GM12878 (cell line): Measurements from ENCODE around the gene PIGZ. TPM values are rescaled to one million over a fixed set of nuclear protein-coding genes. Genes with fewer than 3 reads are reported as not detected.

Source experiments
- ATAC-seq: fragments of 200-7000 bp; cut with Tn5 transposase; 3 replicates; pipeline ENCODE4 v1.9.1; 2020; ENCODE audit warnings: mild to moderate bottlenecking, moderate library complexity
- BruUV-seq: library from RNA; stranded (reverse); fragments of 400-500 nt; replicated peaks from 2 replicates; lab custom pipeline; 2021; lab: Mats Ljungman, UMichigan
- CTCF ChIA-PET: fragments of 300-600 bp; sonication (Branson Sonifier 250); formaldehyde crosslinking; extraction: SDS; loops from one replicate; lab custom pipeline; 2021; ENCODE audit warnings: inconsistent platforms; lab: Yijun Ruan, JAX
- POLR2A ChIA-PET: fragments of 350-600 bp; formaldehyde crosslinking; extraction: SDS; loops from one replicate; lab custom pipeline; 2021; ENCODE audit warnings: inconsistent platforms; lab: Charles Lee
- RAD21 ChIA-PET: fragments of 300-600 bp; sonication (Branson Sonifier 250); formaldehyde crosslinking; loops from one replicate; lab custom pipeline; 2023; ENCODE audit warnings: antibody characterized with exemption; ENCODE audit not compliant: unreplicated experiment; lab: Charles Lee
- SMC1A ChIA-PET: fragments of 300-600 bp; sonication (Branson Sonifier 250); formaldehyde crosslinking; loops from one replicate; lab custom pipeline; 2023; ENCODE audit not compliant: unreplicated experiment, uncharacterized antibody; lab: Charles Lee
- DNase-seq: peaks from one replicate; pipeline ENCODE4 v3.0.0-alpha.2; 2011; ENCODE audit warnings: low read depth, low spot score
- FAIRE-seq: peaks from 3 replicates; lab custom pipeline; 2011; peaks lifted over from hg19 to GRCh38; lab: Jason Lieb, UNC
- H2AFZ ChIP-seq: 2 replicates; pipeline ENCODE4 v1.6.0; 2011; ENCODE audit warnings: low read depth, low read length, control low read depth; ENCODE audit not compliant: control insufficient read depth
- H3K27ac ChIP-seq: 2 replicates; pipeline ENCODE4 v1.5.1; 2011; ENCODE audit warnings: control low read depth; ENCODE audit not compliant: control insufficient read depth, insufficient read depth
- H3K27me3 ChIP-seq, 2 experiments: replicated peaks in 1 of 2; 2 replicates each; pipeline versions ENCODE4 v1.6.0 to v1.6.1; 2011; ENCODE audit warnings: low read length in 1 of 2; ENCODE audit not compliant: control insufficient read depth in 2 of 2, insufficient read depth in 2 of 2
- H3K36me3 ChIP-seq, 2 experiments: 2 replicates each; pipeline ENCODE4 v1.5.1; 2011; ENCODE audit warnings: low read length in 1 of 2; ENCODE audit not compliant: control insufficient read depth in 2 of 2, insufficient read depth in 2 of 2
- H3K4me1 ChIP-seq: 2 replicates; pipeline ENCODE4 v1.6.1; 2011; ENCODE audit warnings: mild to moderate bottlenecking, low read length, moderate library complexity, mixed read lengths; ENCODE audit not compliant: control insufficient read depth, insufficient read depth
- H3K4me2 ChIP-seq: 2 replicates; pipeline ENCODE4 v1.6.0; 2011; ENCODE audit warnings: control low read depth; ENCODE audit not compliant: control insufficient read depth, insufficient read depth
- H3K4me3 ChIP-seq: fragments of 200-600 bp; sonication (generic); 2 replicates; pipeline ENCODE4 v1.5.1; 2016
- H3K79me2 ChIP-seq: 2 replicates; pipeline ENCODE4 v1.6.0; 2011; ENCODE audit warnings: low read length; ENCODE audit not compliant: control insufficient read depth, insufficient read depth
- H3K9ac ChIP-seq: 2 replicates; pipeline ENCODE4 v1.8.0; 2011; ENCODE audit warnings: low read length, control low read depth, mixed read lengths; ENCODE audit not compliant: control insufficient read depth, insufficient read depth
- H3K9me3 ChIP-seq: replicated peaks from 3 replicates; pipeline ENCODE4 v1.5.1; 2011; ENCODE audit warnings: mild to moderate bottlenecking, low read length; ENCODE audit not compliant: control insufficient read depth, insufficient read depth
- H4K20me1 ChIP-seq: 2 replicates; pipeline ENCODE4 v1.6.0; 2011; ENCODE audit not compliant: control insufficient read depth, insufficient read depth
- ATF7 ChIP-seq: fragments of 450-650 bp; IDR thresholded peaks from 2 replicates; pipeline ENCODE4 v1.6.1; 2016; ENCODE audit warnings: low read depth, mild to moderate bottlenecking
- BHLHE40 ChIP-seq, 2 experiments: fragments of 450-650 bp in 1 of 2; IDR thresholded peaks; 2 replicates each; pipeline ENCODE4 v1.6.1; 2011 to 2017; ENCODE audit warnings: low read depth in 2 of 2, borderline replicate concordance in 1 of 2, improper control_type of control experiment in 1 of 2, low read length in 1 of 2, mild to moderate bottlenecking in 1 of 2
- CHD1 ChIP-seq: IDR thresholded peaks from 2 replicates; pipeline ENCODE4 v1.6.1; 2012; ENCODE audit warnings: low read depth, low read length, improper control_type of control experiment
- CREB1 ChIP-seq: IDR thresholded peaks from 2 replicates; pipeline ENCODE4 v1.6.1; 2012; ENCODE audit warnings: low read depth, mild to moderate bottlenecking, inconsistent platforms
- EGR1 ChIP-seq, 2 experiments: IDR thresholded peaks; 1 replicate in 1 of 2; 2 replicates in 1 of 2; pipeline ENCODE4 v1.6.1; 2011 to 2012; ENCODE audit warnings: low read depth in 2 of 2, low read length in 2 of 2, borderline replicate concordance in 1 of 2, mild to moderate bottlenecking in 1 of 2, moderate library complexity in 1 of 2
- EP300 ChIP-seq, 2 experiments: fragments of 150-350 bp in 1 of 2; IDR thresholded peaks; 2 replicates each; pipeline ENCODE4 v1.6.1; 2011 to 2012; ENCODE audit warnings: low read depth in 2 of 2, low read length in 2 of 2, borderline replicate concordance in 1 of 2, improper control_type of control experiment in 1 of 2, inconsistent platforms in 1 of 2; ENCODE audit not compliant: control insufficient read depth in 1 of 2
- FOXM1 ChIP-seq: IDR thresholded peaks from 2 replicates; pipeline ENCODE4 v1.6.1; 2012; ENCODE audit warnings: low read depth, mild to moderate bottlenecking, inconsistent platforms, low read length, moderate library complexity
- RELA ChIP-seq: fragments of 450-650 bp; IDR thresholded peaks from 2 replicates; pipeline ENCODE4 v1.8.0; 2014; ENCODE audit warnings: borderline replicate concordance; ENCODE audit not compliant: partially characterized antibody
- SRF ChIP-seq, 2 experiments: IDR thresholded peaks; 2 replicates each; pipeline ENCODE4 v1.6.1; 2011; ENCODE audit warnings: low read depth in 2 of 2, low read length in 2 of 2, mild to moderate bottlenecking in 1 of 2, moderate library complexity in 1 of 2
- YBX1 ChIP-seq: fragments of 450-650 bp; IDR thresholded peaks from 2 replicates; pipeline ENCODE4 v1.6.1; 2016; ENCODE audit warnings: antibody characterized with exemption
- WGBS: methylation state at CpG from one replicate; pipeline ENCODE4 v1.1.6; 2016; ENCODE audit warnings: low lambda C conversion rate; ENCODE audit not compliant: insufficient replicate concordance, insufficient coverage; ENCODE audit errors: missing lambda C conversion rate; 5-methylcytosine and 5-hydroxymethylcytosine counted together
- in situ Hi-C: fragments of 300-500 bp; cut with MboI; formaldehyde crosslinking; loops from 9 replicates; pipeline ENCODE4 v1.14.3; 2018; ENCODE audit warnings: mixed read lengths
- intact Hi-C: fragments of 100-400 bp; cut with micrococcal nuclease; formaldehyde crosslinking; loops from one replicate; pipeline ENCODE4 v1.14.2; 2022; ENCODE audit not compliant: unreplicated experiment
- polyA plus RNA-seq, 11 experiments: library from polyadenylated mRNA; depleted of rRNA in 4 of 11; unstranded in 6 of 11; stranded (reverse) in 5 of 11; fragments of >200 nt; fragmentation: Nextera tagmentation in 4 of 11; fragmentation: Illumina TruSeq in 1 of 11; extraction: Ambion mirVana in 4 of 11; extraction: Trizol in 1 of 11; gene quantifications; 1 replicate in 1 of 11; 2 replicates in 10 of 11; pipeline versions ENCODE4 v1.2.1 to v1.2.3, GENCODE V29; 2011 to 2016; ENCODE audit warnings: inconsistent platforms in 2 of 11, missing spikeins in 2 of 11, low read depth in 1 of 11
- total RNA-seq, 4 experiments: library from RNA; depleted of rRNA in 3 of 4; stranded (reverse); fragments of >200 nt in 3 of 4; fragmentation: Illumina TruSeq in 1 of 4; extraction: Trizol in 1 of 4; gene quantifications; 2 replicates each; pipeline versions ENCODE4 v1.2.1 to v1.2.3, GENCODE V29; 2013 to 2021
- TF ChIP-seq, protein P1 (sequence below): fragments of 150-350 bp; IDR thresholded peaks from 2 replicates; pipeline ENCODE4 v1.6.1; 2014; ENCODE audit warnings: mild to moderate bottlenecking, low read depth, low read length
- TF ChIP-seq, protein P2 (sequence below): fragments of 450-650 bp; IDR thresholded peaks from 2 replicates; pipeline ENCODE4 v1.6.1; 2017; ENCODE audit warnings: borderline replicate concordance
- TF ChIP-seq, protein P3 (sequence below): fragments of 450-650 bp; IDR thresholded peaks from 2 replicates; pipeline ENCODE4 v1.6.1; 2017; ENCODE audit warnings: antibody characterized with exemption, mild to moderate bottlenecking, moderate library complexity
- TF ChIP-seq, protein P4 (sequence below): fragments of 450-650 bp; IDR thresholded peaks from 2 replicates; pipeline ENCODE4 v1.6.1; 2017; ENCODE audit warnings: mild to moderate bottlenecking
- TF ChIP-seq, protein P5 (sequence below): IDR thresholded peaks from 2 replicates; pipeline ENCODE4 v1.6.1; 2012; ENCODE audit warnings: low read depth, low read length, improper control_type of control experiment

Gene PIGZ
- total and polyA plus RNA-seq, 10 of the 15 experiments (the other 5 are each of a cell fraction or from before 2014, with no cell fraction given) = 0.06 to 1.2 (median 0.64) TPM

DNA sequence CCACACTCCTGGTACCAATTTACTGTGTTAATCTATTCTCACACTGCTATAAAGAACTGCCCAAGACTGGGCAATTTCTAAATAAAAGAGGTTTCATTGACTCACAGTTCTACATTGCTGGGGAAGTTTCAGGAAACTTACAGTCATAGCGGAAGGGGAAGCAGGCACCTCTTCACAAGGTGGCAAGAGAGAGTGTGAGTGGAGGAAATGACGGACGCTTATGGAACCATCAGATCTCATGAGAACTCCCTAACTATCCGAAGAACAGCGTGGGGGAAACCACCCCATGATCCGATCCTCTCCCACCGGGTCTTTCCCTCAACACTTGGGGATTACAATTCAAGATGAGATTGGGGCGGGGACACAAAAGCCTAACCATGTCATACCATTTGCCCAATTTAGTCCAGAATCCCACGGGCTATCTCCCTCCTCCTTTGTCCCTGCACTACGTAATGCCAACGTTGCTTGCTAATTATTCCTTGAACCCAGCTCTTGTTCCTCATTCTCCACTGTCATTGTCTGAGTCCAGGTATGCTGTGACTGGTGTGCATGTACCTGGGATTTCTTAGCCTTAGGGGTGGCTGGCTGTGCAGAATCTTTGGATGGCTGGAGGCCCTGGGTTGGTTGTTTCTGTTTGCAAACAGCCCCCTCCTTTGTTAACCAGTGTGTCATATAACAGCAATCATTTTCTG lies 3.4 kb downstream of the PIGZ start:
- no peaks in the 10 kb centered on the region; a peak in 1 of 4 replicates for H3K27me3 ChIP-seq
- in situ Hi-C loops (no loop called here), intact Hi-C loops (no loop called here)
- peaks cover 2% of the 10 kb centered on the region for H3K4me1 ChIP-seq
- no peaks in the 10 kb centered on the region for H3K36me3 ChIP-seq
- H3K4me3 ChIP-seq = no peak overlapping the region
- ChIA-PET SMC1A (no interaction called here), CTCF (interaction anchor here (1.0 kb wide), 1 partner anchor 128 kb away, joined by 3 read pairs; no protein-coding TSS in a partner anchor), RAD21 (no interaction called here), POLR2A (no interaction called here)
- ATAC-seq (no peak), FAIRE-seq (no peak), DNase-seq (no peak)
- H3K9ac ChIP-seq = no peak overlapping the region
- BruUV-seq = TSS peak; percentile 33
- H3K79me2 ChIP-seq = no peaks in the 10 kb centered on the region
- no peak overlapping the region for H3K27ac ChIP-seq
- 52% methylated on average over 11 of the region's 11 CpGs for WGBS
- no peaks in the 10 kb centered on the region for H4K20me1 ChIP-seq
- no peak overlapping the region for H3K4me2 ChIP-seq
- peaks cover 14% of the 10 kb centered on the region; the same call in 1 of the 3 replicates for H3K9me3 ChIP-seq
- no peak overlapping the region for H2AFZ ChIP-seq
- TF ChIP-seq EP300 (IDR thresholded peaks at IDR 0.05; ENCODE audit: borderline replicate concordance in 1 of 2, control insufficient read depth in 1 of 2, low read depth in 2 of 2, low read length in 2 of 2) = no peak
- TF ChIP-seq SRF (IDR thresholded peaks at IDR 0.05; ENCODE audit: low read depth in 2 of 2, low read length in 2 of 2) = no peak
- no peak for TF ChIP-seq FOXM1
- no peak for TF ChIP-seq BHLHE40 (IDR thresholded peaks at IDR 0.05; ENCODE audit: borderline replicate concordance in 1 of 2, low read depth in 2 of 2, low read length in 1 of 2)
- no peak for TF ChIP-seq CREB1
- no peak for TF ChIP-seq YBX1
- TF ChIP-seq, protein P1, sequence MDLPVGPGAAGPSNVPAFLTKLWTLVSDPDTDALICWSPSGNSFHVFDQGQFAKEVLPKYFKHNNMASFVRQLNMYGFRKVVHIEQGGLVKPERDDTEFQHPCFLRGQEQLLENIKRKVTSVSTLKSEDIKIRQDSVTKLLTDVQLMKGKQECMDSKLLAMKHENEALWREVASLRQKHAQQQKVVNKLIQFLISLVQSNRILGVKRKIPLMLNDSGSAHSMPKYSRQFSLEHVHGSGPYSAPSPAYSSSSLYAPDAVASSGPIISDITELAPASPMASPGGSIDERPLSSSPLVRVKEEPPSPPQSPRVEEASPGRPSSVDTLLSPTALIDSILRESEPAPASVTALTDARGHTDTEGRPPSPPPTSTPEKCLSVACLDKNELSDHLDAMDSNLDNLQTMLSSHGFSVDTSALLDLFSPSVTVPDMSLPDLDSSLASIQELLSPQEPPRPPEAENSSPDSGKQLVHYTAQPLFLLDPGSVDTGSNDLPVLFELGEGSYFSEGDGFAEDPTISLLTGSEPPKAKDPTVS = no peak
- TF ChIP-seq, protein P2, sequence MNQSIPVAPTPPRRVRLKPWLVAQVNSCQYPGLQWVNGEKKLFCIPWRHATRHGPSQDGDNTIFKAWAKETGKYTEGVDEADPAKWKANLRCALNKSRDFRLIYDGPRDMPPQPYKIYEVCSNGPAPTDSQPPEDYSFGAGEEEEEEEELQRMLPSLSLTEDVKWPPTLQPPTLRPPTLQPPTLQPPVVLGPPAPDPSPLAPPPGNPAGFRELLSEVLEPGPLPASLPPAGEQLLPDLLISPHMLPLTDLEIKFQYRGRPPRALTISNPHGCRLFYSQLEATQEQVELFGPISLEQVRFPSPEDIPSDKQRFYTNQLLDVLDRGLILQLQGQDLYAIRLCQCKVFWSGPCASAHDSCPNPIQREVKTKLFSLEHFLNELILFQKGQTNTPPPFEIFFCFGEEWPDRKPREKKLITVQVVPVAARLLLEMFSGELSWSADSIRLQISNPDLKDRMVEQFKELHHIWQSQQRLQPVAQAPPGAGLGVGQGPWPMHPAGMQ = no peak
- no peak for TF ChIP-seq RELA
- TF ChIP-seq, protein P3, sequence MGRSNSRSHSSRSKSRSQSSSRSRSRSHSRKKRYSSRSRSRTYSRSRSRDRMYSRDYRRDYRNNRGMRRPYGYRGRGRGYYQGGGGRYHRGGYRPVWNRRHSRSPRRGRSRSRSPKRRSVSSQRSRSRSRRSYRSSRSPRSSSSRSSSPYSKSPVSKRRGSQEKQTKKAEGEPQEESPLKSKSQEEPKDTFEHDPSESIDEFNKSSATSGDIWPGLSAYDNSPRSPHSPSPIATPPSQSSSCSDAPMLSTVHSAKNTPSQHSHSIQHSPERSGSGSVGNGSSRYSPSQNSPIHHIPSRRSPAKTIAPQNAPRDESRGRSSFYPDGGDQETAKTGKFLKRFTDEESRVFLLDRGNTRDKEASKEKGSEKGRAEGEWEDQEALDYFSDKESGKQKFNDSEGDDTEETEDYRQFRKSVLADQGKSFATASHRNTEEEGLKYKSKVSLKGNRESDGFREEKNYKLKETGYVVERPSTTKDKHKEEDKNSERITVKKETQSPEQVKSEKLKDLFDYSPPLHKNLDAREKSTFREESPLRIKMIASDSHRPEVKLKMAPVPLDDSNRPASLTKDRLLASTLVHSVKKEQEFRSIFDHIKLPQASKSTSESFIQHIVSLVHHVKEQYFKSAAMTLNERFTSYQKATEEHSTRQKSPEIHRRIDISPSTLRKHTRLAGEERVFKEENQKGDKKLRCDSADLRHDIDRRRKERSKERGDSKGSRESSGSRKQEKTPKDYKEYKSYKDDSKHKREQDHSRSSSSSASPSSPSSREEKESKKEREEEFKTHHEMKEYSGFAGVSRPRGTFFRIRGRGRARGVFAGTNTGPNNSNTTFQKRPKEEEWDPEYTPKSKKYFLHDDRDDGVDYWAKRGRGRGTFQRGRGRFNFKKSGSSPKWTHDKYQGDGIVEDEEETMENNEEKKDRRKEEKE = no peak
- TF ChIP-seq EGR1 (IDR thresholded peaks at IDR 0.05; ENCODE audit: borderline replicate concordance in 1 of 2, low read depth in 2 of 2, low read length in 2 of 2) = peak in 1 of 2 experiments; percentile 52; a peak in 2 of 3 replicates
- TF ChIP-seq CHD1 = no peak
- TF ChIP-seq, protein P4, sequence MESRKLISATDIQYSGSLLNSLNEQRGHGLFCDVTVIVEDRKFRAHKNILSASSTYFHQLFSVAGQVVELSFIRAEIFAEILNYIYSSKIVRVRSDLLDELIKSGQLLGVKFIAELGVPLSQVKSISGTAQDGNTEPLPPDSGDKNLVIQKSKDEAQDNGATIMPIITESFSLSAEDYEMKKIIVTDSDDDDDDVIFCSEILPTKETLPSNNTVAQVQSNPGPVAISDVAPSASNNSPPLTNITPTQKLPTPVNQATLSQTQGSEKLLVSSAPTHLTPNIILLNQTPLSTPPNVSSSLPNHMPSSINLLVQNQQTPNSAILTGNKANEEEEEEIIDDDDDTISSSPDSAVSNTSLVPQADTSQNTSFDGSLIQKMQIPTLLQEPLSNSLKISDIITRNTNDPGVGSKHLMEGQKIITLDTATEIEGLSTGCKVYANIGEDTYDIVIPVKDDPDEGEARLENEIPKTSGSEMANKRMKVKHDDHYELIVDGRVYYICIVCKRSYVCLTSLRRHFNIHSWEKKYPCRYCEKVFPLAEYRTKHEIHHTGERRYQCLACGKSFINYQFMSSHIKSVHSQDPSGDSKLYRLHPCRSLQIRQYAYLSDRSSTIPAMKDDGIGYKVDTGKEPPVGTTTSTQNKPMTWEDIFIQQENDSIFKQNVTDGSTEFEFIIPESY = peak; percentile 55; the same call in 1 of the 2 replicates
- TF ChIP-seq ATF7 = no peak
- TF ChIP-seq, protein P5, sequence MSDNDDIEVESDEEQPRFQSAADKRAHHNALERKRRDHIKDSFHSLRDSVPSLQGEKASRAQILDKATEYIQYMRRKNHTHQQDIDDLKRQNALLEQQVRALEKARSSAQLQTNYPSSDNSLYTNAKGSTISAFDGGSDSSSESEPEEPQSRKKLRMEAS = no peak
